T follicular helper cell (primary cell): ENCODE data around the gene ZNF552.
"Not testable (repeated sequence)": the region's sequence is repeated elsewhere in the genome, so short reads cannot be mapped to it uniquely, and the experiment has no call there.

ENCODE experiments used
- DNase-seq: peaks from one replicate; pipeline ENCODE4 v3.0.0-alpha.2; 2020; ENCODE audit warnings: low read depth
- total RNA-seq, 2 experiments: gene quantifications; one replicate each; lab custom pipeline; 2026; lab: John Stamatoyannopoulos, UW

The ZNF552 gene
- 13.5 to 20.7 reads per million in 2 experiments for total RNA-seq

GRCh38 chr19:57814505-57815246, at the start of gene ZNF552:
Gene ZNF552 (minus strand): TSS chr19:57814913. CDS start chr19:57814743, 170 bp downstream.
- peak; percentile 69 for DNase-seq

- DNase-seq: not testable (repeated sequence)
Observed at GRCh38 chr19:57862351-57862750, 47.6 kb upstream of the ZNF552 start.

- not testable (repeated sequence) for DNase-seq
Observed at GRCh38 chr19:57854117-57854516, 39.4 kb upstream of the ZNF552 start.

GRCh38 chr19:57851812-57852603, 37.3 kb upstream of the ZNF552 start:
- DNase-seq: not testable (repeated sequence)

GRCh38 chr19:57850553-57851017, 35.9 kb upstream of the ZNF552 start:
- DNase-seq: no peak

- DNase-seq: peak; percentile 71
Observed at GRCh38 chr19:57849666-57850473, 35.2 kb upstream of the ZNF552 start, which contains the start of gene ZNF587. Gene ZNF587 (plus strand): TSS chr19:57849859. CDS start chr19:57850039, 180 bp downstream.

- DNase-seq: not testable (repeated sequence)
Observed at GRCh38 chr19:57849162-57849665, 34.5 kb upstream of the ZNF552 start.

- not testable (repeated sequence) for DNase-seq
Observed at GRCh38 chr19:57847164-57847563, 32.5 kb upstream of the ZNF552 start.

GRCh38 chr19:57841122-57841763, 26.5 kb upstream of the ZNF552 start:
- DNase-seq: no peak

- not testable (repeated sequence) for DNase-seq
Observed at GRCh38 chr19:57838622-57839191, 24.0 kb upstream of the ZNF552 start.

GRCh38 chr19:57836991-57837390, 22.3 kb upstream of the ZNF552 start:
- DNase-seq: not testable (repeated sequence)

- DNase-seq: no peak
Observed at GRCh38 chr19:57830071-57830602, 15.4 kb upstream of the ZNF552 start, which contains the start of gene ZNF587B. Gene ZNF587B (plus strand): TSS chr19:57830299. CDS start chr19:57830529, 230 bp downstream.

GRCh38 chr19:57829316-57829715, 14.6 kb upstream of the ZNF552 start:
- DNase-seq: no peak

- no peak for DNase-seq
Observed at GRCh38 chr19:57825511-57825910, 10.8 kb upstream of the ZNF552 start.

- not testable (repeated sequence) for DNase-seq
Observed at GRCh38 chr19:57823608-57824007, 8.9 kb upstream of the ZNF552 start.

GRCh38 chr19:57823155-57823554, 8.4 kb upstream of the ZNF552 start:
- DNase-seq: not testable (repeated sequence)

GRCh38 chr19:57821501-57821900, 6.8 kb upstream of the ZNF552 start:
- not testable (repeated sequence) for DNase-seq

GRCh38 chr19:57821095-57821494, 6.4 kb upstream of the ZNF552 start:
- DNase-seq: not testable (repeated sequence)

GRCh38 chr19:57820599-57820998, 5.9 kb upstream of the ZNF552 start:
- no peak for DNase-seq

GRCh38 chr19:57819475-57820148, 4.9 kb upstream of the ZNF552 start:
- DNase-seq: peak; percentile 75
